Astrocyte of the cerebellum (primary cell): ENCODE measurements around the gene NFASC.

Source experiments
- DNase-seq: peaks from one replicate; pipeline ENCODE4 v3.0.0-alpha.2; 2011; ENCODE audit warnings: low read depth
- H3K4me3 ChIP-seq: 2 replicates; pipeline ENCODE4 v1.5.1; 2011; ENCODE audit warnings: mild to moderate bottlenecking, low read depth, low read length, moderate library complexity
- in situ Hi-C: cut with HindIII; loops from 2 replicates; pipeline ENCODE4 v1.10.0; 2017; ENCODE audit warnings: low sequenced_read_pairs
- TF ChIP-seq, protein P1 (sequence below): IDR thresholded peaks from 2 replicates; pipeline ENCODE4 v1.5.1; 2012; ENCODE audit warnings: low read length, low read depth, moderate library complexity, mild to moderate bottlenecking; ENCODE audit errors: missing control alignments

Gene NFASC

GRCh38 chr1:204931768-204932572 is 61.3 kb downstream of the NFASC start:
- DNase-seq: no peak
- TF ChIP-seq, protein P1, sequence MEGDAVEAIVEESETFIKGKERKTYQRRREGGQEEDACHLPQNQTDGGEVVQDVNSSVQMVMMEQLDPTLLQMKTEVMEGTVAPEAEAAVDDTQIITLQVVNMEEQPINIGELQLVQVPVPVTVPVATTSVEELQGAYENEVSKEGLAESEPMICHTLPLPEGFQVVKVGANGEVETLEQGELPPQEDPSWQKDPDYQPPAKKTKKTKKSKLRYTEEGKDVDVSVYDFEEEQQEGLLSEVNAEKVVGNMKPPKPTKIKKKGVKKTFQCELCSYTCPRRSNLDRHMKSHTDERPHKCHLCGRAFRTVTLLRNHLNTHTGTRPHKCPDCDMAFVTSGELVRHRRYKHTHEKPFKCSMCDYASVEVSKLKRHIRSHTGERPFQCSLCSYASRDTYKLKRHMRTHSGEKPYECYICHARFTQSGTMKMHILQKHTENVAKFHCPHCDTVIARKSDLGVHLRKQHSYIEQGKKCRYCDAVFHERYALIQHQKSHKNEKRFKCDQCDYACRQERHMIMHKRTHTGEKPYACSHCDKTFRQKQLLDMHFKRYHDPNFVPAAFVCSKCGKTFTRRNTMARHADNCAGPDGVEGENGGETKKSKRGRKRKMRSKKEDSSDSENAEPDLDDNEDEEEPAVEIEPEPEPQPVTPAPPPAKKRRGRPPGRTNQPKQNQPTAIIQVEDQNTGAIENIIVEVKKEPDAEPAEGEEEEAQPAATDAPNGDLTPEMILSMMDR: no peak
- H3K4me3 ChIP-seq: no peak overlapping the region
- in situ Hi-C loops: no loop called here

DNA sequence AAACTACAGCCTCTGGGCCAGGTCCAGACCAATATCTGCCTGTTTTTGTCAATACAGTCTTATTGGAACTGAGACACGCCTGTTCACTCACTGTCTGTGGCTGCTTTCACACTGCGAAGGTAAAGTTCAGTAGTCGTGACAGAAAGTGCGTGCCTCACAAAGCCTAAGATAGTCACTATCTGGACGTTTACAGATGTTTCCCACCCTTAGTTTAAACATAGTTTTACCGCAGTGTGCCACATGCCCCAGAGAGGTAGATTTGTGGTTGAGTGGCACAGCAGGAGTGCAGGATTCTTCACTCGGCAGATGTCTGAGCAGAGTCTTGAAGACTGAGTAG is 61.9 kb downstream of the NFASC start:
- DNase-seq: no peak
- TF ChIP-seq, protein P1: no peak
- in situ Hi-C loops: no loop called here
- no peak overlapping the region for H3K4me3 ChIP-seq

DNA sequence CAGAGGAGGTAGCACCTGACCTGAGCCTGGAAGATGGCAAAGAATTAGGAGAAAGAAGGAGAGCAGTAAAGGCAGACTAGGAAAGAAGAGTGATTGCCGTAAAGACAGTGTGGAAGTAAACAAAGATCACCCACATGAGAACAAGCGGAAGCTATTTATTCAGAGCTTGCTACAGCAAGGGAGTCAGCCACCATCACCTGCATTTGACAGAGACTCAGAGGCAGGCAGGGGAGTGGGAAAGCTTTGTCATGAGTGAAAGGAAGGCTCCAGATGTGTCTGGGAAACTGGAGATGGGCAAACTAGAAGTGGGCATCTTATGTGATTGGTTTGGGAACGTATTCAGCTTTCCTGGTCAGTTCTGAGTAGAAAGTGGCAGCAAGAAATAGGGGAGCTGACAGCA is 64.5 kb downstream of the NFASC start:
- TF ChIP-seq, protein P1: no peak
- no peak for DNase-seq
- in situ Hi-C loops: no loop called here

DNA sequence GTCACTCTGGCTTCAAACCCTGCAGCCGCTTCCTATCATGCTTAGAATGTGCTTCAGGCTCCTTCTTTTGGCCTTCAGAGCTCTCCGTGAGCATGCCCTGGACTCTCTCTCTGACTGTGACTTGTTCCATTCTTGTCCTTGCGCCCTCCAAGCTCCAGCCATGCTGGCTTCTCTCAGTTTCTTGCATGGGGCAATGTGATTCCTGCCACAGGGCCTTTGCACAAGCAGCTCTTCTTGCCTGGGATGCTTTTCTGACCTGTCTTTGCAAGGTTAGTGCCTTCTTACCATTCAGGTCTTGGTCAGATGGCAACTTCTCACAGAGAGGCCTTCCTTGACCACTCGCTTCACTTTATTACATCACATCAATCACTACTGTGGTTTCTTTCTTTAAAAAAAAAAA is 66.1 kb downstream of the NFASC start:
- TF ChIP-seq, protein P1: no peak
- DNase-seq: no peak
- H3K4me3 ChIP-seq: no peak overlapping the region
- in situ Hi-C loops: no loop called here

More for the DNA sequence above, 64.5 kb downstream of the NFASC start:
- H3K4me3 ChIP-seq: no peak overlapping the region

DNA sequence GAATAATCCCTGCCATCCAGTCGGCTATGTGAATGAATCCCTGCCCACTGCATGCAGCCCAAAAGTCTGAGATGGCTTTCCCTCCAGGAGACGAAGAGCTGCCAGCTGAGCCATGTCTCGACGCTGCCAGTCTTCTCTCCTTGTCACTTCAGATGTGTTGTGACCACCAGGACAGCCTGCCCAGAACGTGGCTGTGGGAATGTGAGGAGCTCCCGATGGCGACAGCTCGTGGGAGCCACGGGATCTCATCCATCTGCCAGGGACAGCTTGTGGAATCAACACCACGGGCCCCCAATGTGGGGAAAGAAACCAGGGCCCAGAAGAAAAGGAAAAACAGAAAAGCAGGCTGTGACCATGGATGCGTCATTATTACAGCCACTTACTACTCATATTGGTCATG is 67.2 kb downstream of the NFASC start:
- in situ Hi-C loops: no loop called here
- TF ChIP-seq, protein P1: no peak
- H3K4me3 ChIP-seq: no peak overlapping the region
- no peak for DNase-seq

DNA sequence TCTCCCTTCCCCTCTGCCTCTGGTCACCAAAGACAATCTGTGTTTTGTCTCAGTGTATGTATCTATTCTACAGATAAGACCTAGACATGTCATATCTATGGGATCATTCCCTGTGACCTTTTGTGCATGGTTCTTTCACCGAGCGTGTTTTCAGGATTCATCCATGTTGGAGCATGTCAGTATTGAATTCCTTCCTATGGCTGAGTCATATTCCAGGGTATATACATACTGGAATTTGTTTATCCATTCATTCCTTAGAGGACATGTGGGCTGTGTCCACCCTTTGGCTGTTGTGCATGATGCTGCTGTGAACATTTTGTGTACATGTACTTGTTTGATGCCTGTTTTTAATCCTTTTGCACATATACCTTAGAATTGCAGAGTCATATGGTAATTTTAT is 69.9 kb downstream of the NFASC start:
- in situ Hi-C loops: no loop called here
- TF ChIP-seq, protein P1: no peak
- DNase-seq: no peak
- H3K4me3 ChIP-seq: no peak overlapping the region
